Measurements from ENCODE around the gene BHLHE40. TPM values are rescaled to one million over a fixed set of nuclear protein-coding genes. Genes with fewer than 3 reads are reported as not detected.

The BHLHE40 gene
- total and polyA plus RNA-seq, 2 of the 8 experiments (the other 6 are each of a cell fraction or from before 2014, with no cell fraction given) = 1.5 to 2.2 TPM

- H3K4me2 ChIP-seq (ENCODE audit: insufficient read depth in 1 of 2, low read depth in 2 of 2, low read length in 2 of 2) = no peak overlapping the region
- CTCF ChIA-PET (ENCODE audit: partially characterized antibody) = interaction anchor here (0.7 to 5.2 kb wide), 11 partner anchors 10 to 313 kb away, joined by 3 to 24 read pairs (median 5); no protein-coding TSS in a partner anchor
- no peak for DNase-seq (ENCODE audit: low read depth in 1 of 2, low spot score in 2 of 2)
- TF ChIP-seq JUN (IDR thresholded peaks at IDR 0.05; ENCODE audit: low read depth, low read length) (no peak), EP300 (IDR thresholded peaks at IDR 0.05; ENCODE audit: borderline replicate concordance in 1 of 2, low read depth in 2 of 2, low read length in 2 of 2) (no peak), FOSL1 (IDR thresholded peaks at IDR 0.05; ENCODE audit: insufficient read depth, low read depth, low read length) (no peak), SRF (IDR thresholded peaks at IDR 0.05; ENCODE audit: low read depth, low read length) (no peak), BACH1 (IDR thresholded peaks at IDR 0.05; ENCODE audit: low read length) (no peak), E2F6 (IDR thresholded peaks at IDR 0.05) (no peak), SIX5 (IDR thresholded peaks at IDR 0.05; ENCODE audit: low read depth, low read length) (no peak), RXRA (IDR thresholded peaks at IDR 0.05; ENCODE audit: insufficient read depth, low read depth, low read length) (no peak), KDM5A (IDR thresholded peaks at IDR 0.05; ENCODE audit: low read length) (no peak), YY1 (IDR thresholded peaks at IDR 0.05; ENCODE audit: low read depth, low read length) (no peak), HDAC6 (IDR thresholded peaks at IDR 0.05; ENCODE audit: low read depth, low read length) (no peak)
Measured at GRCh38 chr3:4982773-4983738, 3.8 kb downstream of the BHLHE40 start.

More at GRCh38 chr3:4982773-4983738, 3.8 kb downstream of the BHLHE40 start:
- FAIRE-seq = no peak
- H3K18ac ChIP-seq (ENCODE audit: extremely low read depth, low read length) = no peak overlapping the region
- no peak overlapping the region for H3K14ac ChIP-seq (ENCODE audit: insufficient read length)
- no peak overlapping the region for H3K4ac ChIP-seq (replicated peaks; ENCODE audit: insufficient read length, low read depth, low read length)
- H3K27ac ChIP-seq (ENCODE audit: low read depth, low read length) = no peak overlapping the region
- H4K91ac ChIP-seq (replicated peaks; ENCODE audit: insufficient read length, low read length) = no peak overlapping the region
- no peak overlapping the region for H2BK5ac ChIP-seq (ENCODE audit: low read depth, low read length)
- H3K9me3 ChIP-seq (ENCODE audit: insufficient read depth in 2 of 2, low read depth in 1 of 2, low read length in 1 of 2) = no peaks in the 10 kb centered on the region
- no peaks in the 10 kb centered on the region for H3K79me1 ChIP-seq (ENCODE audit: low read depth, low read length)
- H3K56ac ChIP-seq (replicated peaks; ENCODE audit: insufficient read length, low read depth, low read length) = no peak overlapping the region
- H3K27me3 ChIP-seq (replicated peaks in 1 of 4; ENCODE audit: control insufficient read depth in 3 of 4, extremely low read depth in 1 of 4, insufficient read depth in 3 of 4, low read length in 3 of 4) = peaks cover 0 to 25% (median 17%) of the 10 kb centered on the region in 4 experiments; a peak in 6 of 7 replicates
- H2BK15ac ChIP-seq (ENCODE audit: low read length) = no peak overlapping the region
- H2BK12ac ChIP-seq (ENCODE audit: low read depth, low read length) = no peak overlapping the region
- peaks cover 0 to 2% of the 10 kb centered on the region in 2 experiments for H4K20me1 ChIP-seq (replicated peaks in 1 of 2; ENCODE audit: control insufficient read depth in 1 of 2, insufficient read depth in 2 of 2, low read length in 2 of 2)
- H3K36me3 ChIP-seq (ENCODE audit: control insufficient read depth in 2 of 4, insufficient read depth in 4 of 4, low read length in 3 of 4) = no peaks in the 10 kb centered on the region
- H3K23ac ChIP-seq (ENCODE audit: insufficient read length) = no peak overlapping the region
- H3K79me2 ChIP-seq (ENCODE audit: control insufficient read depth in 1 of 2, insufficient read depth in 2 of 2, low read length in 2 of 2) = no peaks in the 10 kb centered on the region
- H3K4me1 ChIP-seq (replicated peaks in 1 of 4; ENCODE audit: control insufficient read depth in 3 of 4, insufficient read depth in 4 of 4, low read length in 3 of 4) = peaks cover 3 to 8% (median 5%) of the 10 kb centered on the region in 4 experiments; a peak in 5 of 7 replicates
- no peak overlapping the region for H2BK120ac ChIP-seq (replicated peaks; ENCODE audit: low read depth, low read length)
- no peak overlapping the region for H3K4me3 ChIP-seq (ENCODE audit: extremely low read depth in 1 of 4, insufficient read depth in 2 of 4, low read depth in 3 of 4, low read length in 4 of 4)
- H3K23me2 ChIP-seq (ENCODE audit: low read depth, low read length) = peaks cover 21% of the 10 kb centered on the region
- no peak overlapping the region for H2AK5ac ChIP-seq (ENCODE audit: low read depth, low read length)
- POLR2A ChIA-PET (ENCODE audit: partially characterized antibody) = interaction anchor here (1.7 kb wide), 1 partner anchor 43 kb away, joined by 5 read pairs; no protein-coding TSS in a partner anchor
- no peak overlapping the region for H4K5ac ChIP-seq (ENCODE audit: insufficient read length, low read depth, low read length)
- no peak overlapping the region for H2BK20ac ChIP-seq (ENCODE audit: low read length)
- no peak overlapping the region for H2AFZ ChIP-seq (ENCODE audit: low read length)
- H4K8ac ChIP-seq (ENCODE audit: extremely low read depth, insufficient read depth, low read length) = 0 out of 2 replicates have a peak overlapping the region, but pooled peaks have one; percentile 3
- no peak overlapping the region for H3K9ac ChIP-seq (replicated peaks in 1 of 4; ENCODE audit: extremely low read depth in 1 of 4, low read depth in 3 of 4, low read length in 3 of 4)
- 93% methylated on average over 40 of the region's 40 CpGs; no CpG with 5 or more reads in 1 of the 2 experiments for WGBS, 2 experiments (ENCODE audit: extremely low coverage in 1 of 2, insufficient coverage in 1 of 2, insufficient read length in 1 of 2, insufficient replicate concordance in 2 of 2, low coverage in 1 of 2, low lambda C conversion rate in 2 of 2, missing lambda C conversion rate in 1 of 2)
